Measurements from ENCODE around the gene LGR6.
"Not testable (repeated sequence)": the region's sequence is repeated elsewhere in the genome, so short reads cannot be mapped to it uniquely, and the experiment has no call there.

Gene LGR6

DNA sequence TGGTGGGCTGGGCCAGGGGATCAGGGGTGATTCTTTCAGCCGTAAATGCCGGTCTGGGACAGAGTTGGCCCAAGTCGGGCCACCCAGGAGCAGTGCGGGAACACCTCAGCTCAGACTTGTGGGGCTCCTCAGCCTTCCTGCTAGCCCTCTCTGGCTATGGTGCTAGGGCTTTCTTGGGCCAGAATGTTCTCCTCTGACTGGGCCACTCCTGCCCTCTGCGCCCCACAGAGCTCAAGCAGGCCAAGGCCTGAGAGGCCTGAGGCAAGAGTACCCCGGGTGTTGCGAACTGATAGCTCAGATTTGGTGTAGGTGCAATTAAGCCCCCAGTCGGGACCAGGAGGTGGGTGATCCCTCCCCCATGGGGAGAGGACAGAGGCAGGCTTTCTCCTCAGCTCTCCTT, 51.8 kb downstream of the LGR6 start:
- DNase-seq = no peak

DNA sequence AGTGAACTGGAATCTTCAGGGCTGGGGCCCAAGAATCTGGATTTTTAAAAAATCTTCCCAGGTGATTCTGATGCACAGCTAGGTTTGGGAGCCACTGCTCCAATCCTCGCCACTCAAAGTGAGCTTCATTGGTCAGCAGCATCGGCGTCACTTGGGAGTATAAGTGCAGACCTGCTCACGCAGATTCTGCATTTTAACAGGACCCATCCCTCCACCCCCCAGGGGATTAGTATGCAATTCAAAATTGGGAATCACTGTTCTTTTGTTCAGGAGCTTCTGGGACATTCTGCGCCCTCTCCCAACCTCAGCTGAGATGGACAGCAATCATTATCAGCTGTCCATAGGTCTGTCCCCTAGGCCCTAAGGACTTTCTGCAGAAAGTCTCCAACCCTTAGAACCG, 53.5 kb downstream of the LGR6 start:
- no peak for DNase-seq

- no peak for DNase-seq
These were observed 54.5 kb downstream of the LGR6 start for GRCh38 chr1:202247837-202248795.

DNA sequence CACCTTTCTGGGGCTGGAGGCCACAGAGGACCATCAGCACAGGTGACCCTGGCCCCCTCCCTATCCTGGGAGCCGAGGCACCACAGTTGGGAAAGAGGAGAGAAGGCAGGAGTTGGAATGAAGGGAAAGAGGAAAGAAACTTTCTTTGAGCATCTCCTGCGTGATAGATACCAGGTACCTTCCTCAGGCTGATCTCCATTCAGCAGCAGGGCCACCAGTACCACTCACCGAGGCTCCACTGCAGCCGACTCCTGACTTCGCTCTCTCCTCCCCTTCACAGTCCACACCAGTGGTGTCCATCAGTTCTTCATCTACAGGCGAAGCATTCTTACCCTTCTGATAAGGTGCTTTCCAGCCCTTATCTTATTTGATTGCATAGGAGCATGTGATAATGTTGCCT, 55.3 kb downstream of the LGR6 start:
- DNase-seq = no peak

DNA sequence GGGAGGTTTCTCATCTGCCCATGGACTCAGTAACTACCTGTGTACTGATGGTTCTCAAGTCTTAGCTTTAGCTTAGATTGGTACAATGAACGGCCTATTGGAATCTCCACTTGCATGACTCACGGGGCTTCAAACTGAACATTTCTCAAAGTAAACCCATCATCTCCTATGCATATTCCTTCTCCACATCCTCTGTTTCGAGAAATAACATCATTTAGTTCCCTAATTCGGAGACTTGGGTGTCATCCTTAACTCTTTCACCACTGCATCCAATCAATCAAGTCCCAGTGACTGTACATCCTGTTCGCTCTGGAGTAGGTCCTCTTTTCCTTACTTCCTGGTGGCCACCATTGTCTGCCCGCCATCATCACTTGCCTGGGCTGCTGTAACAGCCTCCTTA, 55.8 kb downstream of the LGR6 start:
- no peak for DNase-seq

DNA sequence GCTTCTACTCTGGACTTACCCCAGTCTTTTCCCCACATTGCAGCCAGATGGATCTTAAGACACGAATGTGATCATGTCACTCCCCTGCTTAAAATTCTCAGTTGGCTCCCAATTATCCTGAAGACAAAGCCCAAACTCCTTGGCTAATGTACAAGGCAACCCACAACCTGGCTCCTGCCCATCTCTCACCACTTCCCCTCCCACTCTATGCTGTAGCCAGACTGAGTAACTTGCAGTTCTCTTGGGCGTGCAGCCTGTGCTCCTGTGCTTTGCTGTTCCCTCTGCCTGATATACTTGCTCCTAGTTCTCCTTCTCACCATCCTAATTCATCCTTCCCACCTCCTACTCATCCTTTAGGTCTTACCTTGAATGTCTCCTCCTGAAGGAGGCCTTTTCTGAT, 56.2 kb downstream of the LGR6 start:
- no peak for DNase-seq

DNA sequence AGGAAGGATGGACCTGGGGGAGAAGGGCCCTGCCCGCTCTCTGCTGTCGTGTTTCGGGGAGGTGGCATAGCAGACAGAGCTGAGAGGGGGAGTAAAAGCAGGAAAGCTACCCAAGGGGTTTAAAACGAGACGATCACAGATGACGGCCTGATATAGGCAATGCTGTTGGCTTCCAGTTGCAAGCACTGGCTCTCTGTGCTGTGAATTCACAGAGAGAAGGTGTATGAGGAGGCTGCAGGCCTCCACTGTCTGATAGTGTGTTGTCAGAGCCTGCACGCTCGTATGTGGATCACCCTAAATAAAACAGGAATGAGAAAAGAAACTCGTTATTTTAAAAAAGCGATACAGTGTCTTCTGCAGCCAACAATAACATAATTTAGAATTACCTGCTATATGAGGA, 57.4 kb downstream of the LGR6 start:
- no peak for DNase-seq

DNA sequence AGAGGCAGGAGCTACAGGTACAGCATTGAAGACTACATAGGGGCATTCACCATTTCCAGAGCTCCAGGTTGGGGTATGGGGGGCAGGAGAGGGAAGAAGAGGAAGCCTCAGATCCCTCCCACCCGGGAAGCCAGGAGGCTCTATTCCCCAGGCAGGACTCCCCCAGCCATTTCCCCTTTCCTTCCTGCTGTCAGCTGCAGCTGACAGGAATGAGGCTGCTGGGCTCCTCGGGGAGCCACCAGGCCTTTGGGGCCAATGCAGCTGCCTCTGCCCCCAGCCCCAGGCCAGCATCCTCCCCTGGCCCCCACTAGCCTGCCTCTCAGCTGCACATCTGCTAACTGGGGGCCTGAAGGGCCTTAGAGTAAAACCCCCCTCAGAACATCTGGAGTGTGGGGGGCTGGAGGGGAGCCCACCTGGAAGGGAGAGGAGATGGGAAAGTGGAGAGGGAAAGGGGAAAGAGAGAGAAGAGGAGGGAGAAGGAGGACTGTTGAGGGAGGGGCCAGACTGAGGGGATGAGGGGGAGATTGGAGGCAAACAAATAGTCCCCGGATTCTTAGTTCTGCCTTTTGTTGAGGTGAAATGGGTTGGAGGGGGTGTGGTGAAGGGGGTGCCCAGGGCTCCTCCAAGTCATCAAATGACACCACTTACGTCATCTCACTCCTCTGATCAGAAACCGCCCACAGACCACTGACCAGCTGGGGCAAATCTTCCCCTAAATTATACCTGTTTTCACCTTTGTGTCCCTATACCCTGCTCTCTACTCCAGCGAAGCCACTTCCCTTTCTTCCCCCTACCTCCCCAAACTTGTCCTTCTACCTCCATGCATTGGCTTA, 58.0 kb downstream of the LGR6 start:
- DNase-seq = no peak

DNA sequence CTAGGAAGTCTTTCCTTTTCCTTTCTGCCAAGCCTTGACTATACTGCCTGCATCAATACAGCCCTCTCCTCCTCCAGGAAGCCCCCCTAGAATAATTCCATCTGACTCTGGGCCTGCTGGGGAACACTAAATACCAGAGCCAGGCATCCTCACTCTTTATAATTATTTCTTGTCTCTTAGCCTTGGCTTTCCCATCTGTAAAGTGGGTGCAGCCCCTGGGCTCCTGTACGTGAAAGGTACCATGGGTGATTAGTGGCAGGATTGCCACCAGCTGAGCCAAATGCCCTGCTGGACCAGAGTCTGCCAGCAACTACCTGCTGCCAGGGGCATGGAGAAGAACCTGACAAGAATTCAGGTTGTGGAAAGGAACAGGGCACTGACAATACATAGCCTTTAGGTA, 58.7 kb downstream of the LGR6 start:
- DNase-seq = no peak

GRCh38 chr1:202254454-202255252, 61.1 kb downstream of the LGR6 start:
- DNase-seq = no peak

GRCh38 chr1:202255343-202255742, 61.7 kb downstream of the LGR6 start:
- no peak for DNase-seq

DNA sequence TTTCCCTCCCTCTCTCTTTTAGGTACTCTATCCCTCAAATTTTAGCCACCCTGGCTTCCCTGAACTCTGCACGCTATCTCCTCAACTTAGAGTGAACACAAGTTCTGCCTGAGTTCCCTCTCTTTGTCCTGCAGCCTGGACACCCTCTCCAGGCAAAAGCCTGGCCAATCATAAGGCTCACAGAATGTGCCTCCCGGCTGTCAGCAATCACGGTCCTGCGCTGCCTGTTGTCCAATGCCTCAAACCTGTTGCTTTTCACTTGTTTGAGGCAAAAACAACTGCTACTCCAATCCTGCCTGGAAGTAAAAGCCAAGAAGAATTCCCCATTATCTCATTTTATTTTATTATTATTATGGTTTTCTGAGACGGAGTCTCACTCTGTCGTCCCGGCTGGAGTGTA, 66.1 kb downstream of the LGR6 start:
- DNase-seq = no peak

GRCh38 chr1:202261209-202261958, 67.8 kb downstream of the LGR6 start:
- not testable (repeated sequence) for DNase-seq

GRCh38 chr1:202263628-202264027, 70.0 kb downstream of the LGR6 start:
- no peak for DNase-seq

DNA sequence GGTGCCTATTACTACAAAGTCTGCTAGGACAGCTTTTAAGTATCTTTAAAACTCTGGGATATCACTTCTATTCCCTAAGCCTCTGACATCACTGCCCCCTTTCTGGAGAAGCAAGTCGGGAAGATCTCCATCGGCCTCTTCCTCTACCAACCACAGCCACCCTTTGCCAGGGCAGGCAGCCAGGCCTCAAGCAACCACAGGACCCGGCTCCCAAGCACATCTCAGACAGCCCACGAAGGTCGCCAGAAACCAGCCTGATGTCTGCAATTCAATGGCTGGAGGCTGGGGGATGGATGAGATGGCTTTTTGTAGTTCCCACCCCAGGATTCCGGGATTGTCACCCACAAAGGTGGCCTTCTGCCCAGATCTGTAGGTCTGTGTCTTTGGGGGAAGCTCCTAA, 70.7 kb downstream of the LGR6 start:
- no peak for DNase-seq

DNA sequence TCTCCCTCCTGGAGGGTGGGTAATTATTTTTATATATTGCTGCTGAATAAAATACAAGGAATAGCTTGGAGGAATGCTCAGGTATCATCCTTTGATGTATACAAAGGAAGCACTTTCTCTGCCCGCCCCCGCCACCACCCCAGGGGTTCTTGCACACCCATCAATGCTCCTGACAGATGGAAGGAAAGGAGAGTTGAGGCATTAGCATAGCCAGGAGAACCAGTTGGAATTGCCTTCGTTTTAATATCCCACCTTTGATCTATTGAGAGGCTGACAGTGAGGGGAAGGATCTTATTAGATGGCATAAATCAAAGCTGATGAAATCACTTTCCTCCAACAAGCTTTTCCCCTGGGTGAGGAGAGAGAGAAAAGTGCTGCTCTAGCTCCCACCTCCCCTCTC, 71.1 kb downstream of the LGR6 start:
- no peak for DNase-seq

DNA sequence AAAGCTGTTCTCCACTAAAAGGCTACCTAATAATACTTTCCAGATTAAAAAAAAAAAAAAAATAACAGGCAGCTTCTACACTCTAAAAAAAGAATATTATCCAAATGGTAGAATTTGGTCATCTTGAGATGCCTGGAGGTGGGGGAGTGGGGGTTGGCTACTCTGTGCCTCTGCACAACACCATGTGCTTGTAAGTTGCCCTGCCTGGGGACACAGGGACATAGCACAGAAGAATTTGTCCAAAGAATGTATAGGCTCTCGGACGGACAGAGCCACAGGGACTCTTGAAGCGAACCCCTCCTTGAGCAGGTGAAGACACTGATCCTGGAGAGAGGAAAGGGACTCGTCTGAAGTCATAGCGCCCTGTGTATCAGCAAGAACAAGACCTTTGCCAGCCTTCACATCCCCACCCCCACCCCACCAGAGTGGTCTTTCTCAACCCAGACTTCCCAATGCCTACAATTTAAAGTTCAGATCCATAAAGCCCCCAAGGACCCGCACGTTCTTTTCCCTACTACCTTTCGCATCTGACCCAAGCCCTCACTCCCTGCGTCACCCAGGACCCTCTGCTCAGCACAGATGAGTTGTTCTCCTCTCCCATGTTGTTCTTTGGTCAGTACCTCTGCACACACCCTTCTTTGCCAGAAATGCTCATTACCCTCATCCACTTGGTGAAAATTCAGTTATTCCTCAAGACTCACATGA, 72.6 kb downstream of the LGR6 start:
- DNase-seq = no peak

DNA sequence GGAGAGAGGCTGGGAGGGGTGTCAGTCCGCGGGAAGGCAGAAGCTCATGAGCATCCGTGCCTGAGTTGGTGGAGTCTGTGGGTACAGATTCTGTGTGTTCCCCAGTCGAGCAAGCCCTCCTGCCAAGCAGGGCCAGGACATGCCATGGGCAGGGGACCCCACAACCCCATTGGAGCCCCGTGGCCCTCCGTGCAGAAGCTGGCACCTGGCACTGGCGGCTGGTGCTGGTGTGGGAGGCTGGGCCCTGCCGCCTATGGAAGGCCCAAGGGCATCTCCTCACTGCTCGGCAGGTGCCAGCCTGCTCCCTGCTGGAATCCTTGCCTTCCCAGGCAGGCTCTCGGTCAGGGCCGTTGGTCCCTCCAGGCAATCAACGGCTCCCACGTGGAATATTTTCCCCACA, 74.4 kb downstream of the LGR6 start:
- no peak for DNase-seq

- no peak for DNase-seq
These were observed 75.2 kb downstream of the LGR6 start for GRCh38 chr1:202268817-202269216.

GRCh38 chr1:202270871-202271326, 77.3 kb downstream of the LGR6 start:
- DNase-seq = no peak

DNA sequence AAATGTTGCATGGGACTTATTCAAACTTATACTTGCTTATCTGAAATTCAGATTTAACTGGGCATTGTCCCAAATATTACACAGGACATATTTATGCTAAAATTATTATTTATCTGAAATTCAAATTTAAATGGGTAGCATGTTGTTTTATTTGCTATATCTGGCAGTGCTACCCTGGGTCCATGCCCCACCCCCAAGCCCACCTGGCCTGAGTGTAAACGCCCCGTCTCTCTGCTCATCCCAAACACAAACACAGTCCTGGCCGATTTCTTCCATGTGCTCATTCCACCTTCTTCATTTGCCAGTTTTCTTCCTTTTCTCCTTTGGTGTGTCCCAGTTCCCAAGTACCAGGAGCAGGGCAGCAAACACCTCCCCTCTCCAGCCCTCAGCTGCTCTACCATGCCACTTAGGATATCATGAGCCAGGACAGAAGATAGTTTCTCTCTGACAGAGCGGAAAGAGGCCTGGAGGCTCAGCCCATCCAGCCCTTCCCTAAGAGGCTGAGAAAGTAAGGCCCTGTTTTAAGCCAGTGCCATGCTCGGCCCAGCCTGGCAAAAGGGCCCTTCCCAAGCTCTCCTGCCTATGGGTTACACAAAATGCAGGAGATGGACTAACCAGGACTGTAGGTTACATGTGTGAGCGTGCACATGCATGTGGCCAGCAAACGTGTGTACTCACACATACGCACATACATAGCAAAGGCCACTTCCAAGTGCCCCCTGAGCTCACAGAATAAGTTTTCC, 78.7 kb downstream of the LGR6 start:
- DNase-seq = no peak
